Skin of body (tissue), 2 donors: ENCODE data around the gene SLC48A1. TPM values are rescaled to one million over a fixed set of nuclear protein-coding genes. Genes with fewer than 3 reads are reported as not detected.

Source experiments
- DNase-seq: peaks from one replicate; lab custom pipeline; 2025; lab: John Stamatoyannopoulos, UW
- total RNA-seq: library from RNA; depleted of rRNA; stranded (reverse); fragments of >200 nt; gene quantifications from one replicate; pipeline ENCODE4 v1.2.3, GENCODE V29; 2014

The SLC48A1 gene
- total RNA-seq, 1 donor from 2014 or later: 6.7 TPM

DNA sequence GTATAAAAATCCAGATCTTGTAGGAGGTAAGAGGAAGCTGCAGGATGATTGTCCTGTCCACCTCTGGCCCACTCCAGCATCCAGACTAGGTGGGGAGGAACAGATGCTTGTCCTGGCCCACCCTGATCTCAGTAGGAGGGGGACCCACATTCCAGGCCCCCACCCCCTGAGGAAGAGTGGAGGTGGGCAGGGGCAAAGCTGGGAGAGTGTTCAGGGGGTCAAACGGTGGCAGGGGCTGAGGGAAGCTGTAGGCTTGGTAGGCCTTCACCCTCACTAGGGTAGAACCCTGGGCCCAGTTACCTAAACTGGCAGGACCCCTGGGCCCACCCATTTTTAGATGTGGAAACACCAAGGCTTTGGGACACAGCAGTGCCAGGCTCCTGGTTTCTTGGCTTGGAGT, 4.1 kb downstream of the SLC48A1 start:
- DNase-seq: no peak

DNA sequence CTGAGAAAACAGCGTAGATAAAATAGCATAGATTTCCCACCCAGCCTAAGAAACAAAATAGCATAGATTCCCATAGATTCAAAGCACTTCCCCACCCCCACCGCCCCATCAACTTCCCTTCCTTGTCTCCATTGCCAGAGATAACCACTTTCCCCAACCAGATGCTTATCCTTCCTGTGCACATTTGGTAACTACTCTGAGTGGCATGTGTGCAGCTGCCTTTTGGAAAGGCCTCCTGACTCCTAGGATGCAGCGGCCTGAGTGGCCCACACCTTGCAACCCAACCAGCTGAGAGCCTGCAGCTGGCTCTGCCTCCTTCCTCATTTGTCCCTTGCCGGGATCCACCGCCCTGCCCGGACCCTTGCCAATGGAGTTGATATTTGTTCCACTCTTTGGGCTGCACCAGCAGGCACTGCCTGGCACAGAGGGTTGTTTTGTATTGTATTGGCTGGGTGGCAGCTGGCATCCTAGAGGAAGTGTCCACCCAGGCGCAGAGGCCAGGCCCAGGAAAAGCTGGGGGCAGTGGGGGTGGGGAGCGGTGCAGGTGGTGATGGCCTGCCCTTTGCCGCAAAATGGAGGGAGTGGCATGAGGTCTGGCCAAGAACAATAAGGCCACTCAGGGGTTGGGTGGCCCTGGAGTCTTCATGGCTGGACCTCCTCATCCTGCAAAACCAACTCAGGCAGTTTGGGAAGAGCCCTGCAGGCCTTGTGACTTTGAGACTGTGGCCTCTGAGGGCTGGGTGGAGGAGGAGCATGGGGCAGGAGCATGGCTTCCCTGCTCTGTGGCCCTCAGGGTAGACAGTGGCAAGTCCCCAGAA, 4.9 kb downstream of the SLC48A1 start:
- DNase-seq: no peak

DNA sequence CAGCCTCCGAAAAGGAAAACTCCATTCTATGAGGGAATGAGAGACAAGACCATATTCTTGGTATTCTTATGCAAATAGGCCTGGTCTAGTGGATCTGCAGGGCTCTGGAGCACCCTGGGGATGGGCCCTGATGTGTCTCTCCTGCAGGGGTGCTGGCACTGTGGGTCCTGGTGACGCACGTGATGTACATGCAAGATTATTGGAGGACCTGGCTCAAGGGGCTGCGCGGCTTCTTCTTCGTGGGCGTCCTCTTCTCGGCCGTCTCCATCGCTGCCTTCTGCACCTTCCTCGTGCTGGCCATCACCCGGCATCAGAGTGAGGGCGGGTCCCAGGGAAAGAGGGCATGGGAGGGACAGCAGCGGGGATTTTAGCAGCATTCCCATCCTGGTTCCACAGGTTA, 5.8 kb downstream of the SLC48A1 start:
- DNase-seq: no peak

GRCh38 chr12:47779301-47779942, 6.4 kb downstream of the SLC48A1 start:
- DNase-seq: peak; percentile 89

DNA sequence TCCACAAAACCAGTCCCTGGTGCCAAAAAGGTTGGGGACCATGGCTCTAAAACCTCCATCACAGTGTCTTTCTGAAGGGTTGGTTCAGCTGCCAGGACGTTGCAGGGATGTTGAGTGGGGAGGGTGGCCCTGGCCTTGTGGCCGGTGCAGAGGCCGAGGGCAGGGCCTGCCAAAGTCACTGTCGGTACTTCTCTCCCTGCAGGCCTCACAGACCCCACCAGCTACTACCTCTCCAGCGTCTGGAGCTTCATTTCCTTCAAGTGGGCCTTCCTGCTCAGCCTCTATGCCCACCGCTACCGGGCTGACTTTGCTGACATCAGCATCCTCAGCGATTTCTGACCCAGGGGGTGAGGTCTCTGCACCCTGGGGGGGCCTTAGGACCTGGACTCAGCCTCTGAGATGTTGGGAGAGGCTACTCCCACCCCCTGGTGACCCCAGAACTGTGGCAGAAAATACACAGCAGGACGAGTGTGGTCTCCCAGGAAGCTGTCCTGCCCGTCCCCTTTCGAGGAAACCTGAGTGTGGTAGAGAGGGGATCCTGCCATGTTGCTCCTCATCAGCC, 7.0 kb downstream of the SLC48A1 start:
- no peak for DNase-seq

DNA sequence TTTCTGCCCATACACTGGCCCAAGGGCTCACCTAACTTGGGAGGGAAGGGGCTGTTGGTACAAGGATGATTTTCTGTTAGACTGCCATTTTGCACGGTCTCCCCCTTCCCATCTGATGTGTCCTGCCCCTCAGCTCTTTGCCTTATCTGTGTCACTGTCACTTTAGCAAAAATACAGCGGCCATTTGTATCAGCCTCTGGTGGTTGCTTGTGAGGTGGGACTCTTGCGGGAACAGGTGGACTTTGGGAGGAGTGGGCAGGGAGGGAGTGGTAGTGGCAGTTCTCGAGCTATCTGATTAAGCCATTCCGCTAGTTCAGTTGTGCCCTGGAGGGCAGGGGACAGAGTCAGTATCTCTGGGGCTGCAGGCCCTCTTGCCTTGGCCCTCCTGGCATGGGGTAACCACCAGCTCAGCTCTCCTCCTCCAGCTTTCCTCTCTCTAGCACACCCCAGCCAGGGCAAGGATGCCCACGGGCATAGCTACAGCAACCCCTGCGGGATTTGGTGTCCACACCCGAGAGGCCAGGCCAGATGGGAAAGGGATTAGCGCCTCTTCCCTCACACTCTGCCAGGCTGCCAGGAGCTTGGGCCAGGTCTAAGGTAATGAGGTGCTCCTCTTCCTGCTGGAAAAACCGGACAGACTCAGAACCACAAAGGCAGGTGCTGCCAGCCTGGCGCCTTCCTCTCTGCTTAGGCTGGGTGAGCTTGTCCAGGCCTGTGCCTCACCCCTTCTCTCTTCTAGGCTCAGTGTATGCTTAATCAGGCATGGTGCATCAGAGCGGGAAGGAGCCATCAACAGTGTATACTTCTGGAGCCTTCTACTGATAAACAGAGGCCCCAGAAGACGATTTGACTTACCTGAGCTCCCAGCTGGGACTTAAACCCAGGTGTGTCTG, 8.7 kb downstream of the SLC48A1 start:
- no peak for DNase-seq

GRCh38 chr12:47782372-47782770, 9.3 kb downstream of the SLC48A1 start:
- DNase-seq: no peak

GRCh38 chr12:47783024-47783755, 10.2 kb downstream of the SLC48A1 start:
- DNase-seq: no peak

- DNase-seq: no peak
Measured at GRCh38 chr12:47783821-47784819, 11.1 kb downstream of the SLC48A1 start.

DNA sequence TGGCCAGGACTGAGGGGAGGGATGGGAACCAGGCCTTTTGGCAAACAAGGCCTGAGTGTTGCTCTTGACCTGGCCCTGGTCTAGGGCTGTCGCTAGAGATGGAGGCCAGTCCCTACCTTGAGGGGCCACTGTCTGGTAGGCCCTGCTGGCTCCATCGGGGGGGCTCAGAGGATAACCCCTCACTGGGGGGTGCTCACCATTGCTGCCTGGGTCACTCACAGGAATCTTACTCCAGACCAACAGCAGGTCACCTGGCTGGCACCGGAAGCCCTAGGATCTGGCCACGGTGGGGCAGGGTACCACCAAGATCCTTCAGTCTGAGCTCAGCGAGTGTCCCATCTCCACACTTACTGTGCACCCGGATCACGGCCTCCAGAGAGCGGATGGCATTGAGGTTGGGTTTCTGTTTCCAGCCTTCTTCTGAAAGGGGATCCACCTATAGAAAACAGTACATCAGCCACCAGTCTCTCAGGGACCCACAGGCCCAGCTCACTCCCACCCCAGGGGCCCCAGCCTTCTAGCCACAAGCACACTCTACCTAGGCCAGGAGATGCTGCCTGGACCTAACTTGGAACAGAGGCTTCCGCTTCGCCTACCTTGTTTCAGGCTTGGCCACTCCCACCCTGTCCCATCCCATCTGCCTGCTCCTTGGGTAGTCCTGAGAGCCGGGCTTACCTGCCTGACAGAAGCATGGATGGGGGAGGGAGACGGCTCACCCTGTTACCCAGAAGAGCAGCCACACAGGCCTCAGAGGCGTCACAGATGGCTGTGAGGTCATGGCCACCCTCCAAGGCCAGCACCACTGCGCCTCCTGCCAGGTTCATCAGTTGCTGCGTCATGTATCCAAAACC, 12.2 kb downstream of the SLC48A1 start:
- no peak for DNase-seq

DNA sequence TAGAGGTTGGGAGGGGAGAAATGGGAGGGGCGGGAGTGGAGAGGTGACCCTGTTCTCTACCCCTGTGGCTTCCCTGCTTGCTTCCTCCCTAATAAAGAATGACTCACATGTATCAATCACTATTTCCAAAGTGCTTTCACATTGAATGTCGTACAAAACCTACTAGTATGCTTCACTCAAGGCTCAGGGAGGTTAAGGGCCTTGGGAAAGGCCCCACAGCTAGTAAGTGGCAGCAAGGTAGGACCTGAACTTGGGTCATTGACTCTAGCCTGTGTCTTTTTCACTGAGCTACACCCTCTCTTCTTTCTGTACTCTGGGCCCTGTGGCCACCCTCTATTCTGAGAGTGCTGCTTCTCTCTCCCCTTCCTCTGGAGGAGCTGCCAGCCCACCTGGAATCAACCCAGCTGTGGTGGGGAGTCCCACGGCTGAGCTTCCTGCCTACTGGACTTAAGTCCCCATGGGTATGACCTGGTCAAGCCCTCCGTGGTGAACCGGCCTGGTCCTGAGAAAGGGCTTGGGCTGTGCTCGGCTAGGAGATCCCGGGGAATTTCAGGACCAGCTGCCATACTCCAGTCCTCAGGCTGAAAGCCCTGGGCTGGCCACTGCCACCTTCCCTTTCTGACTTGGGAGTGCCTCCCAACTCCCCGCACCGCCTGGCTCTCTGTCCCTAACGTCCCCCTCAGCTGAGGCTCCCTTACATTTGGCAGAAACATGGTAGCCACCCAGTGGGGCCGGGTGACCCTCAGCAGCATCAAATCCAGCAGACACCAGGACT, 13.0 kb downstream of the SLC48A1 start:
- no peak for DNase-seq

GRCh38 chr12:47786662-47787280, 13.7 kb downstream of the SLC48A1 start:
- no peak for DNase-seq

GRCh38 chr12:47787596-47788319, 14.7 kb downstream of the SLC48A1 start:
- DNase-seq: no peak

DNA sequence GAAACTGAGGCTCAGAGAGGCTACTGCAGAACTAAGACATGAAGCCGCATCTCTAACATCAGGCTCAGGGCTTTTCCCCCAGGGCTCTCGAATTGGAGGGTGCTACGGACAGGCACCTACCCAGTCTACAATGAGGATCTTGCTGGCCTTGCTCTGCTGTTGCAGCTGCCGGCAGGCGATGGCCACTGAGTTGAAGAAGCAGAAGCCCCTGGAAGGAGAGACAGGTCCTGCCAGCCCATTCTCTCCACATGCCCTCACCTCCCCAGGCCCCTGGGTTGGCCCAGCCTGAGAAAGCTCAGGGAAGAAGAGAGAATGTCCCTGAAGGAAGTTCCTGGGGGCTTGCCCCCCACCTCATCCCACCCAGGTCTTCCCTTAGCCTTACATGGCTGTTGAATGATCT, 16.1 kb downstream of the SLC48A1 start:
- no peak for DNase-seq

GRCh38 chr12:47789712-47790489, 16.9 kb downstream of the SLC48A1 start:
- DNase-seq: no peak
